ENCODE results near the gene TRMT112.
A peak's percentile ranks its signal among the peaks of the same experiment; 100 is the strongest.

The TRMT112 gene

DNA sequence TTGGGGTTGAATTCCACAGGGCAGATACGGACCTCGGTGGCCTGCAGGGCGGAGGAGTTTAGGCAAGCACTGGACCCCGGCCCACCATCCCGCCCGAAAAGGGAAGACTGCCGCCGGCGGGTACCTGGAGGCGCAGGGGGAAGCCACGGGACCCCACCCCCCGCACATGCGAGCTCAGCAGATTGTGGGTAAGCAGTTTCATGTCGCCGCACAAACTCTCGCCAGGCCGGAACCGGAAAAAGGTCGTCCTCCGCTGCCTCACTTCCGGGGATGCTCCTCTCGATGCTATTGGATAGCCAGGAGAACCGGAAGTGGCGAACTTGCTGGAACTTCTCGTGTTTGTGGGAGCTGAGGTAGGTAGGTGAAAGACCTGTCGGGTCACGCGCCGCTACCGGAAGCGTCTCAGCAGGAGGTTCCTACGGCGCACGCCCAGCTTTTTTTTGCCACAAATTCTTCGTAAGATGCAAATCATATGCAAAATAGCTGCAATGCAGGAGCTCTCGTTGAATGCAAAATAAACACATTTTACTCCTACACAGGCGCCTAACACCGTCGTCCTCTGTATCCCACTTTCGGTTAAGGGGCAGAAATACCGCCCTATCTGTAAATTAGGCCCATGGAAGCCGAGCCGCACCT, at the start of gene TRMT112:
Gene TRMT112, minus strand, starts transcription at position 235 of the 636 bp plus-strand sequence. Its CDS starts 33 bp downstream, at position 202.
- DNase-seq, result peak; percentile 98

- no peak for DNase-seq
These were observed 49.4 kb upstream of the TRMT112 start for GRCh38 chr11:64366751-64367150.

DNA sequence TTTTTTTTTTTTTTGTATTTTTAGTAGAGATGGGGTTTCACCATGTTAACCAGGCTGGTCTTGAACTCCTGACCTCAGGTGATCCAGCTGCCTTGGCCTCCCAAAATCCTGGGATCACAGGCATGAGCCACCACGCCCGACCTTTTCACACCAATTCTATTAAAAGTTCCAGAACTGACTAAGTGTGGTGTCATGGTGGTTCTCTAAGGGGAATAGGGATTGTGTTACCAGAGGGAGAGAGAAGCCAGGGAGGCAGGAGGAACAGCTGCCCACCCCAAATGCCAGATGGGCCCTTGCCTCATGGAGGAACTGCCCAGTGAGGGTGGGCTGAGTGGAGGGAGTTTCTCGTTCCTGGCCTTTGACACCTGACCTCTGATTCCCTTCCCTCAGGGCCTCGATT, 47.6 kb upstream of the TRMT112 start:
- DNase-seq, result no peak

DNA sequence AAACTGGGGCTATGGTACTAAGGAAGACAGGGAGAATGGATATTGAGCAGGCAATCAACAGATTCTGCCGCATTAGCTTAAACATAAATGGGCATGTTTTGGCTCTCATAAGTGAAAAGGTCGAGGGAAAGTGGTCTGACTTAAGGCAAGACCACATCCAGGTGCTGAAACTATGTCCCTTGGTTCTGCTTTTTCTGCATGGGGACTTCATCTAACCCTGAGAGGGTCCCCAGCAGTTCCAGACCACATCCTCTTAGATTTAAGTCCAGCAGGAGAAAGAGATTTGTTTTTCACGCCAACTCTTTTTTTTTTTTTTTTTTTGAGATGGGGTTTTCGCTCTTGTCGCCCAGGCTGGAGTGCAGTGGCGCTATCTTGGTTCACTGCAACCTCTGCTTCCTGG, 47.1 kb upstream of the TRMT112 start:
- DNase-seq, result no peak

DNA sequence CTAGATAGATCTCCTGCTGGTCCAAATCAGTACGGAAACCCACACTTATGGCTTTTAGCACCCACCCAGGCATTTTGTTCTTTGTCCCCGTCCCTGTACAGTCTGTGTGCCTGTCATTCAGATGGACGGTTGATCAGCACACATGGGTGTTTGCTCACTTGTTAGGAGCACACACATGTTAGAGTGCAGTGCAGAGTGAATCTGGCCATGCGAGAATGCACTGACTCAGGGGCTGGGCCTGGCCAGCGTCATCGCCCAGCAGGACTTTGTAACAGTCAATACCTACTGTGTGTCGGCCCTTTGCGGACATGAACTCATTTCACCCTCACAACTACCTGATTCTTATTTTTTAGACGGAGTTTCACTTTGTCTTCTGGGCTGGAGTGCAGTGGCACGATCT, 45.0 kb upstream of the TRMT112 start:
- DNase-seq, result no peak

- DNase-seq, result no peak
These were observed 44.3 kb upstream of the TRMT112 start for GRCh38 chr11:64361659-64362058.

DNA sequence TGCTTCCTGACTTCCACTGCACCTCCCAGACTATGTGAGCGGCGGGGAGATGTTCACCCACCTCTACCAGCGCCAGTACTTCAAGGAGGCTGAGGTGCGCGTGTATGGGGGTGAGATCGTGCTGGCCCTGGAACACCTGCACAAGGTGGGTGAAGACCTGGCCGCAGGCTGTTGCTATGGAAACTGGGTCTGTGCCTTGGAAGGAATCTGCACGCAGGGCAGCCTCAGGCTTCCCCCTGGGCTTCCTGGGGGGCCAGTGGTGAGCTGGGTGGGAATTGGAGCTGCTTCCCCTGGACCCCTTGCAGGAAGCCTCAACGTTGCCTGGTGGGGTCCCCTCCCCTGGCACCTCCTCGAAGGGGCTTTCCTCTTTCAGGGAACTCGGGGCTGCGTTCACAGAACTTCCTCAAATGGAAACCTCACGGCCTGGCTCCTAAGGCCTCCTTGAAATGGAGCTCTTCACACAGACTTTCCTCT, 43.1 kb upstream of the TRMT112 start:
- no peak for DNase-seq

DNA sequence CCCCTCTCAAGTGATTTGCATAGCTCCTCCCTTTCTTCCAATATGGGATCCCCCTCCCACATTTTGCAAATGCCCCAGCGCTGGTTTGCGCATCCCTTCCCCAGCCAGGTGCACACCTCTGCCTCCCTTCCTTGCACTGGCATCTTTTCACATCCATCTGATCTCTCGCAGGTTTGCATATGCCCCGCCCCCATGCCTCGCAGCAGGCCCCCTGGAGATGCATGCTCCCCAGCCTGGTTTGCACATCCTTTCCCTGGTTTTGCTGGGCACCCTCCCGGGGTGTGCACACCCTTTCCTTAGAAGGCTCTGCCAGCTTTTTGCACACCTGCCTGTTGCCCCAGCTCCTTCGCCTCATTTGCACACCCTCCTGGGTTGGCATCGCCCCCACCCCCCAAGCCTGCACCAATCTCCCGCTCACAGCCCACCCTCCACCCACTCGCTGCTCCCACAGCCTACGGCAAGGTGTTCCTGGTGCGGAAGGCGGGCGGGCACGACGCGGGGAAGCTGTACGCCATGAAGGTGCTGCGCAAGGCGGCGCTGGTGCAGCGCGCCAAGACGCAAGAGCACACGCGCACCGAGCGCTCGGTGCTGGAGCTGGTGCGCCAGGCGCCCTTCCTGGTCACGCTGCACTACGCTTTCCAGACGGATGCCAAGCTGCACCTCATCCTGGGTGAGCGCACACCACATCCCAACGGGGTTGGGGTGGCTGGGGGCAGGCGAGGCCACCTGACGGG, 42.5 kb upstream of the TRMT112 start:
- DNase-seq, result no peak

- peak; percentile 39 for DNase-seq
These were observed 41.8 kb upstream of the TRMT112 start, which contains the start of gene RPS6KA4 for GRCh38 chr11:64358907-64359711. Gene RPS6KA4, plus strand, starts transcription at chr11:64359162. Its CDS starts 74 bp downstream, at chr11:64359236.

GRCh38 chr11:64358536-64358906, 41.2 kb upstream of the TRMT112 start:
- no peak for DNase-seq

DNA sequence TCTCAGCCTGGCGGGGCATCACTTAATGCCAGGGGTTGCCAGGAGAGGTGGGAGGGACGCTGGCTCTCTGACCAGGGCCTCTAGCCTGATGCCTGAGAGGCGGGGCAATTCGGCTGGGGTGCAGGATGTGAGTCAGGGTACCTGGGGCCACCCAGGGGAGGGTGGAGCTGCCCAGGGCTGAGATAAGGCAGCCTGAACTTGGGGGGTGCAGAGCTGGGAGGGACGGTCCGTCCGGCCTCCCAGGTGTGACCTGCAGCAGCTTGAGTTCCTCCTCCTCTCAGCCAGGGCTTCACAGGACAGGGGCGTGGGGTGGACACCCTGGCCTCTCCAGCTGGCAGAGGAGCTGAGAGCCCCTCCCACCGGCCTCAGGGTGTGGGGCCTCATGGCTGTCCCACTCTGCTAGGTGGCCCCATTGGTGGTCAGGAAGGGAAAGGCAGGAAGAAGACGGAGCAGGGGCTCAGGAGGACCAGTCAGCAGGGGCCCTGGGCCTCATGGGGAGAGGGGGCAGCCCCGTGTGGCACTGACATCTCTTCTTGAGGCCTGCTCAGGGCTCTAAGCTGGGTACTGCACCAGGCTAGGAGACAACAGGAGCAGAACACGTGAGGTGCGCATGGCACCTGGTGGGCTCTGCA, 40.7 kb upstream of the TRMT112 start:
- DNase-seq, result no peak

DNA sequence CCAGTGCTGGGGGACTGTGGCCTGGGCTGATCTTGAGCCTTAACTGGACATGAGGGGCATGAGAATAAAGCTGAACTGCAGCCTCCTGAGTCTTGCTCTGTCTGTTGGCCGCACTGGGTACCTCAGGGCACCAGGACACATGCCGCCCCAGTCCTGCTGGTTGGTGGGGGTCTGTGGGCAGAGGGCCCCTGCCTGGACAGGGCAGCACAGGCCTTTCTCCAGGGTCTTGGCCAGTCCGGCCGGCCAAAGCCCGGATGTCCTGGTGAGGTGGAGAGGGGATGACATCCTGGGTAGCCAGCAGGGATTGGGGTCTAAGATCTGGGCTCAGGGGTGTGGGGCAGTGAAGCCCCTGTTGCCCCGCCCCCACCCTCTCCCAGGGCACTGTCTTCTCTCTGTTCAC, 40.1 kb upstream of the TRMT112 start:
- no peak for DNase-seq

DNA sequence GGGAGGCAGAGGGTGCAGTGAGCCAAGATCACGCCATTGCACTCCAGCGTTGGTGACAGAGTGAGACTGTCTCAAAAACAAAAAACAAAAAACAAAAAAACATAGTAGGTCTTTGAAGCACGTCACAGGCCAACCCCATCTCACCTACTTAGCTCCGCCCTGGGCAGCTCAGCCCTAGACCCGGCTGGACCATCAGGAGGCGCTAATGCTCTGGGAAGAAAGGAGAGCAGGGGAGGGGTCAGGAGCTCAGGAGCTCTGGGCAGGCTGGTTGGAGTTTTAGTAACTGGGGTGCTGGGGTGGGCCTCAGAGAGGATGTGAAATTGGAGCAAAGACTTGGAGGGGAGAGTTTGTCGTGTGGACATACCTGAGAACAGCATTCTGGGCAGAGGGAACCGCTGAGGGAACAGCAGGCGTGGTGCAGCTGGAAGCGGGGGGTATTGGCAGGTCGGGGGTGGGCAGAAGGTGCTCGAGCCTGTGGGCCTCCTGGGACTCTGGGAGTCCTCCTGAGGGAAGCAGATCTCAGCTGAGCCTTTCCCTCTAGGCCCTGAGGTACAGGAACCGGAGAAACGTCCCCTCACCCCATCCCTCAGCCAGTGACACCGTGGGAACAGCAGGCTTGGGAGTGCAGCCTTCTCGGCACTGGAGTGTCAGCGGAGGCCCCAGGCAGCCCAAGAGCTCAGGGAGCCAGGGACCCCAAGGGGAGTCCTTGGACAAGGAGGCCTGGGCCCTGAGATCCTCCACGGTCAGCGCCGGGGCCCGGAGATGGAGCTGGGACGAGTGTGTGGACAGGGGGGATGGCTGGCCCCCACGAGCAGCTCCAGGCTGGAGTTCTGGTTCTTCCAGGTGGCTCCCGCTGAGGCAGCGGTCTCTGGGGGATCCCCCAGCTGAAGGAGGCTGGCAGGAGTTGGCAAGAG, 39.4 kb upstream of the TRMT112 start:
- DNase-seq, result no peak

- peak; percentile 68 for DNase-seq
These were observed 38.0 kb upstream of the TRMT112 start for GRCh38 chr11:64355078-64355940.

- DNase-seq, result no peak
These were observed 36.6 kb upstream of the TRMT112 start for GRCh38 chr11:64353715-64354506.

- DNase-seq, result no peak
These were observed 35.8 kb upstream of the TRMT112 start for GRCh38 chr11:64352995-64353714.

GRCh38 chr11:64352099-64352994, 35.0 kb upstream of the TRMT112 start:
- DNase-seq, result no peak

- no peak for DNase-seq
These were observed 33.8 kb upstream of the TRMT112 start for GRCh38 chr11:64351136-64351631.
